Kidney epithelial cell (primary cell): ENCODE results near the gene VWF. TPM values are rescaled to one million over a fixed set of nuclear protein-coding genes. Genes with fewer than 3 reads are reported as not detected.
A peak's percentile ranks its signal among the peaks of the same experiment; 100 is the strongest.

Experiments used
- DNase-seq: peaks from one replicate; pipeline ENCODE4 v3.0.0-alpha.2; 2010; ENCODE audit warnings: low read depth
- H3K27me3 ChIP-seq: 2 replicates; pipeline ENCODE4 v1.6.0; 2011; ENCODE audit warnings: low read length; ENCODE audit not compliant: control insufficient read depth, insufficient read depth
- H3K36me3 ChIP-seq: 2 replicates; pipeline ENCODE4 v1.5.1; 2011; ENCODE audit warnings: low read length; ENCODE audit not compliant: control insufficient read depth, insufficient read depth
- H3K4me3 ChIP-seq: 2 replicates; pipeline ENCODE4 v1.5.1; 2011; ENCODE audit warnings: low read depth, mild to moderate bottlenecking, control low read depth, low read length
- CTCF ChIP-seq: IDR thresholded peaks from 2 replicates; pipeline ENCODE4 v1.5.1; 2011; ENCODE audit warnings: mild to moderate bottlenecking, moderate library complexity, low read length, control low read depth, inconsistent platforms; ENCODE audit not compliant: insufficient read depth, poor library complexity, severe bottlenecking
- total RNA-seq: library from RNA; depleted of rRNA; stranded (reverse); fragments of >200 nt; gene quantifications from 2 replicates; pipeline ENCODE4 v1.2.3, GENCODE V29; 2015

VWF gene
- total RNA-seq, 1 donor from 2014 or later: 0.42 TPM

- peak; percentile 93 for TF ChIP-seq CTCF
- no peak for DNase-seq
- H3K27me3 ChIP-seq: no peaks in the 10 kb centered on the region
- H3K36me3 ChIP-seq: no peaks in the 10 kb centered on the region
- no peak overlapping the region for H3K4me3 ChIP-seq
Measured at GRCh38 chr12:6039894-6040601, 84.4 kb downstream of the VWF start.

- peak; percentile 39 for DNase-seq
- H3K4me3 ChIP-seq: no peak overlapping the region
- peak; percentile 83 for TF ChIP-seq CTCF
- no peaks in the 10 kb centered on the region for H3K36me3 ChIP-seq
- no peaks in the 10 kb centered on the region for H3K27me3 ChIP-seq
Measured at GRCh38 chr12:6038160-6038559, 86.3 kb downstream of the VWF start.

- H3K4me3 ChIP-seq: no peak overlapping the region
- no peaks in the 10 kb centered on the region for H3K36me3 ChIP-seq
- no peak for TF ChIP-seq CTCF
- DNase-seq: no peak
- H3K27me3 ChIP-seq: no peaks in the 10 kb centered on the region
Measured at GRCh38 chr12:6037459-6037858, 87.0 kb downstream of the VWF start.

GRCh38 chr12:6036509-6036908 is 88.0 kb downstream of the VWF start:
- DNase-seq: no peak
- no peak overlapping the region for H3K4me3 ChIP-seq
- no peaks in the 10 kb centered on the region for H3K27me3 ChIP-seq
- no peak for TF ChIP-seq CTCF
- H3K36me3 ChIP-seq: no peaks in the 10 kb centered on the region

- Histone ChIP-seq H3K4me3 (no peak overlapping the region), H3K36me3 (no peaks in the 10 kb centered on the region), H3K27me3 (no peaks in the 10 kb centered on the region)
- no peak for DNase-seq
- no peak for TF ChIP-seq CTCF
Measured at GRCh38 chr12:6034596-6034995, 89.9 kb downstream of the VWF start.

- no peak overlapping the region for H3K4me3 ChIP-seq
- H3K27me3 ChIP-seq: no peaks in the 10 kb centered on the region
- no peaks in the 10 kb centered on the region for H3K36me3 ChIP-seq
- no peak for TF ChIP-seq CTCF
- DNase-seq: no peak
Measured at GRCh38 chr12:6033546-6033945, 90.9 kb downstream of the VWF start.
